Esophagus mucosa (tissue), 1 donor: ENCODE measurements around the gene PLB1. TPM values are rescaled to one million over a fixed set of nuclear protein-coding genes. Genes with fewer than 3 reads are reported as not detected.

Experiments used
- total RNA-seq: library from RNA; stranded (reverse); gene quantifications from one replicate; pipeline ENCODE4 v1.2.4, GENCODE V29; 2023
- donor health status: DM: yes; HTN: yes; CAD: no.

Gene PLB1
- total RNA-seq, 1 donor from 2014 or later = 1.6 TPM

Other genes with a start within 250 kb of the PLB1 start
- 166 TPM for gene FOSL2, start 103.2 kb upstream of the PLB1 start, total RNA-seq